DLD1 (cell line): ENCODE measurements around the gene ZSCAN30.
"Not testable (repeated sequence)": the region's sequence is repeated elsewhere in the genome, so short reads cannot be mapped to it uniquely, and the experiment has no call there.

Experiments used
- in situ Hi-C: cut with HindIII; loops from 2 replicates; pipeline ENCODE4 v1.10.0; 2017; ENCODE audit warnings: low sequenced_read_pairs

ZSCAN30 gene

DNA sequence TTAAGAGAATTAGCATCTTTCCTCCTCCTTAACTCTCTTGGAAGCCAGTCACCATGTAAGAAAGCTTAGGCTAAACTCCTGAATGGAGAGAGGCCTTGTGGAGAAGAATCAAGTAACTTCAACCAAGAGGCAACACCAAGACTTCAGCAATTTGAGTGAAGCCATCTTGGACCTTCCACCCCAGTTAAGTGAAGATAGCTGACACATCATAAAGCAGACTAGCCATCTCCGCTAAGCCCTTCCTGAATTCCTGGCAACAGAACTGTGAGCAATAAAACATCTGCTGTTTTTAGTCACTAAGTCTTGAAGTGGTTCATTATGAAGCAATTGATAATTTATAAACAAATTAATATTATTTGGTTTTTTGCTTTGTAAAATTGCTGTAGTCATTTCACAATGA is 50.7 kb downstream of the ZSCAN30 start:
- in situ Hi-C loops, result no loop called here

- in situ Hi-C loops, result no loop called here
Measured at GRCh38 chr18:35236571-35237363, 53.3 kb downstream of the ZSCAN30 start.

- in situ Hi-C loops, result no loop called here
Measured at GRCh38 chr18:35231052-35231451, 59.0 kb downstream of the ZSCAN30 start.

DNA sequence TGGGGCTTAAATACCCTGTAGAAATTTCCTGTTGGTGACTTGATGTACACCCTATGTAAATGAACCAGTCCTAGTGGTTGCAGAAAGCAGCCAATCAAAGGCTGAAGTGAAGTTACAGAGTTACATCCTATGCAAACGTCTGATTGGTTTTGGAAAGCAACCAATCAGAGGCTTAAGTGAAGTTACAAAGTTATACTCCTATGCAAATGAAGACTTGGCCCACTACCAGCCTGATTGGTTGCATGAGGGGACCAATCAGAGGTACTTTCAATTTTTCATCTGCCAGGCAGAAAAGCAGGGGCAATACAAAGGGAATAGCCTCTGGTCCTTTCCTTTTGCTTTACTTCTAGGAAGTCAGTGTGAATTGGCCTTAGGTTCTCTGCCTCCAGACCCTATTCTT is 62.8 kb downstream of the ZSCAN30 start:
- in situ Hi-C loops, result no loop called here

DNA sequence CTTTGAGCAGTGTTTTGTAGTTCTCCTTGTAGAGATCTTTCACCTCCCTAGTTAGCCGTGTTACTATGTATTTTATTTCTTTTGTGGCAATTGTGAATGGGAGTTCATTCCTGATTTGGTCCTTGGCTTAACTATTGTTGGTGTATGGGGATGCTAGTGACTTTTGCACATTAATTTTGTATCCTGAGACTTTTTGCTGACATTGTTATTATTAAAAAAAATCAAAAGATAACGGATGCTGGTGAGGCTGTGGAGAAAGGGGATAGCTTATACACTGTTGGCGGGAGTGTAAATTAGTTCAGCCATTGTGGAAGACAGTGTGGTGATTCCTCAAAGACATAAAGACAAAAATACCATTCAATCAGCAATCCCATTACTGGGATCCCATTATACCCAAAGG is 66.2 kb downstream of the ZSCAN30 start:
- in situ Hi-C loops, result no loop called here

GRCh38 chr18:35220424-35220823 is 69.6 kb downstream of the ZSCAN30 start:
- in situ Hi-C loops, result no loop called here

DNA sequence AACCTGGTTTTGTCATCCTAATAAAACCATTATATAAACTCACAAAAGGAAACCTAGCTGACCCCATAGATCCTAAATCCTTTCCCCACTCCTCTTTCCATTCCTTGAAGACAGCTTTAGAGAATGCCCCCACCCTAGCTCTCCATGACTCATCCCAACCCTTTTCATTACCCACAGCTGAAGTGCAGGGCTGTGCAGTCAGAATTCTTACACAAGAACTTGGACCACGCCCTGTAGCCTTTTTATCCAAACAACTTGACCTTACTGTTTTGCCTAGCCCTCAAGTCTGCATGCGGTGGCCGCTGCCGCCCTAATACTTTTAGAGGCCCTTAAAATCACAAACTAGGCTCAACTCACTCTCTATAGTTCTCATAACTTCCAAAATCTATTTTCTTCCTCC is 70.7 kb downstream of the ZSCAN30 start:
- in situ Hi-C loops, result not testable (repeated sequence)

DNA sequence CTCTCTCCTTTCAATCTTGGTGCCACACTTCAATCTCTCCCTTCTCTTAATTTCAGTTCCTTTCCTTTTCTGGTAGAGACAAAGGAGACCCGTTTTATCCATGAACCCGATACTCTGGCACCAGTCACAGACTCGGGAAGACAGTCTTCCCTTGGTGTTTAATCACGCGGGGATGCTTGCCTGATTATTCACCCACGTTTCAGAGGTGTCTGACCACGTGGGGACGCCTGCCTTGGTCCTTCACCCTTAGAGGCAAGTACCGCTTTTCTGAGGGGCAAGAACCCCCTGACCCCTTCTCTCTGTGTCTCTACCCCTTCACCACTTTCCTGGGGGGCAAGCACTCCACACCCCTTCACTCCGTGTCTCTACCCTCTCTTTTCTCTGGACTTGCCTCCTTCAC is 73.4 kb downstream of the ZSCAN30 start:
- in situ Hi-C loops, result not testable (repeated sequence)

DNA sequence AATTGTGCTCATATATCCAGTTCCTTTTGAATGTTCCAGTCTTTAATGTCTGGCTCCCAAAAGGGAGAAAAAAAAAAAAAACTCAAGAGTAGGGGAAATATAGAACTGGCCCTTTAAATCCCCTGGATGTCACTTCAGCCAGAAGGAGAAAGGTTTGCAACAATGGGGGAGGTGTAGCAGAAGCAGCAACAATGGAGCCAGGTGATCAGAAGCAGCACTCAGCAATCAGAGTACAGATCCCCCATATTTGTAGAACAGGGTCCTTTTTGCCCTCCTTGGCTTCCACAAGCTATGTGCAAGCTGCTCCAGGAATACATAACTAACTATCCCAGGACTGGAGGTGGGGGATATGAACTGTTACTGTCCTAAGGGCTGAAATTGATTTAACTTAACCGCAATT is 75.0 kb downstream of the ZSCAN30 start:
- in situ Hi-C loops, result no loop called here

- in situ Hi-C loops, result not testable (repeated sequence)
Measured at GRCh38 chr18:35205746-35206458, 84.1 kb downstream of the ZSCAN30 start.

GRCh38 chr18:35205199-35205712 is 84.8 kb downstream of the ZSCAN30 start:
- in situ Hi-C loops, result no loop called here

GRCh38 chr18:35203067-35203466 is 87.0 kb downstream of the ZSCAN30 start:
- in situ Hi-C loops, result no loop called here

DNA sequence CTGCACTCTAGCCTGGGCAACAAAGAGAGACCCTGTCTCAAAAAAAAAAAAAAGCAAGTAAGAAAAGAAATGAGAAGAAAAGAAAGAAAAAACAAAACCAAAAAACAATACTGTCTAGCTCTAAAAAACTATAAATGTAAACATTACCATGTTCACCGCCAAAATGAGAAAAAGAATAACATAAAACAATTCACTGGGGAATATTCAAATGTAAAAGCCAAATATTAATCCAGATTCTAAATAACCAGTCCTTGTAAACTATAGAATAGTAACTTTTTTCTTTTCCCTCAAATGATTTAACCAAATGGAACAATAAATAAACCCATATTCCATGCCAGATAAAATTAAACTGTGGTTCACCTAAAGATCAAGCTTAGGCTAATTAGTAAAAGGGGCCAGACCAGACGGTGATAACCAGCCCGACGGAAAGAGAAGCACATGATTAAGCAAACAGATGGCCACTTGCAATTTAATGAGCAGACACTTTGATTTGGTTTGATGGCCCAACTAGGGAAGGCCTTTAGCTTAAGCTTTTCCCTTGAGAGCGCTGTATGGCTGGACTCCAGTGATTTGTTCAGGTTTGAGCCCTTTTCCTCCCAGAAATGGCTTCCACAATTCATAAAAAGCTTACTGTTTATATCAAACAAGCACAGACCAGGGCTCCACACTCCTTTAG is 88.6 kb downstream of the ZSCAN30 start:
- in situ Hi-C loops, result no loop called here
